GM18873 (cell line): Measurements from ENCODE around the gene SREK1.

ENCODE experiments used
- ATAC-seq: cut with Tn5 transposase; IDR thresholded peaks from one replicate; pipeline ENCODE4 v1.9.1; 2021; ENCODE audit warnings: mild to moderate bottlenecking, moderate library complexity, moderate number of reproducible peaks; ENCODE audit not compliant: unreplicated experiment, low FRiP score

The SREK1 gene

GRCh38 chr5:66161356-66161755, 17.3 kb downstream of the SREK1 start:
- ATAC-seq = no peak

- ATAC-seq = no peak
Observed at GRCh38 chr5:66164044-66164790, 20.1 kb downstream of the SREK1 start.

GRCh38 chr5:66168226-66168625, 24.1 kb downstream of the SREK1 start:
- ATAC-seq = no peak

- no peak for ATAC-seq
Observed at GRCh38 chr5:66169534-66169933, 25.4 kb downstream of the SREK1 start.

- no peak for ATAC-seq
Observed at GRCh38 chr5:66170195-66170919, 26.3 kb downstream of the SREK1 start.

- no peak for ATAC-seq
Observed at GRCh38 chr5:66171349-66172344, 27.5 kb downstream of the SREK1 start.

- ATAC-seq = no peak
Observed at GRCh38 chr5:66174338-66174737, 30.2 kb downstream of the SREK1 start.

GRCh38 chr5:66178799-66179198, 34.7 kb downstream of the SREK1 start:
- ATAC-seq = no peak

- ATAC-seq = no peak
Observed at GRCh38 chr5:66179297-66180051, 35.4 kb downstream of the SREK1 start.

GRCh38 chr5:66180282-66181155, 36.4 kb downstream of the SREK1 start:
- no peak for ATAC-seq

GRCh38 chr5:66186108-66186507, 42.0 kb downstream of the SREK1 start:
- ATAC-seq = no peak

GRCh38 chr5:66193419-66193818, 49.3 kb downstream of the SREK1 start:
- ATAC-seq = no peak

GRCh38 chr5:66197764-66198405, 53.8 kb downstream of the SREK1 start:
- ATAC-seq = no peak

- ATAC-seq = no peak
Observed at GRCh38 chr5:66198837-66199236, 54.7 kb downstream of the SREK1 start.

GRCh38 chr5:66203531-66203930, 59.4 kb downstream of the SREK1 start:
- no peak for ATAC-seq

- ATAC-seq = no peak
Observed at GRCh38 chr5:66206465-66206864, 62.4 kb downstream of the SREK1 start.

GRCh38 chr5:66207800-66208561, 63.9 kb downstream of the SREK1 start:
- ATAC-seq = no peak

- no peak for ATAC-seq
Observed at GRCh38 chr5:66209350-66209749, 65.2 kb downstream of the SREK1 start.
